GM18867 (cell line): ENCODE measurements around the gene NCK2.

ENCODE experiments used
- ATAC-seq: cut with Tn5 transposase; IDR thresholded peaks from one replicate; pipeline ENCODE4 v1.9.1; 2021; ENCODE audit warnings: mild to moderate bottlenecking, moderate library complexity; ENCODE audit not compliant: unreplicated experiment

The NCK2 gene

DNA sequence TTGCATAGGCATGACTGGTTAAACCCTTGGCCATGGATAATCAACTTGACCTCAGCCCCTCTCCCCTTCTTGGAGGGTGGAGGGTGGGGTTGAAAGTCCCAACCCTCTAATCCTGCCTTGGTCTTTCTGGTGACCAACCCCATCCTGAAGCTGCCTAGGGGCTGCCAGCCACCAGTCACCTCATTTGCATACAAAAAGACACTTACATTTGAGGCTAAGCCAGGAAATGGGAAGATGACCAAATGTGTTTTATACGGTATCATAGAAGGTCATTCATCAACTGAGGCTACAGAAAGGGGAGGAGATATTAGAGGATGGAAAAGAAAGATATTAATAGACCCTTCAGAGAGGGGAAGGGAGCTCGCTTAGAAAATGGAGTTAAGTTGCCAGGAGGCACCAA is 96.8 kb downstream of the NCK2 start:
- ATAC-seq = no peak

GRCh38 chr2:105842555-105842954 is 97.8 kb downstream of the NCK2 start:
- ATAC-seq = no peak

DNA sequence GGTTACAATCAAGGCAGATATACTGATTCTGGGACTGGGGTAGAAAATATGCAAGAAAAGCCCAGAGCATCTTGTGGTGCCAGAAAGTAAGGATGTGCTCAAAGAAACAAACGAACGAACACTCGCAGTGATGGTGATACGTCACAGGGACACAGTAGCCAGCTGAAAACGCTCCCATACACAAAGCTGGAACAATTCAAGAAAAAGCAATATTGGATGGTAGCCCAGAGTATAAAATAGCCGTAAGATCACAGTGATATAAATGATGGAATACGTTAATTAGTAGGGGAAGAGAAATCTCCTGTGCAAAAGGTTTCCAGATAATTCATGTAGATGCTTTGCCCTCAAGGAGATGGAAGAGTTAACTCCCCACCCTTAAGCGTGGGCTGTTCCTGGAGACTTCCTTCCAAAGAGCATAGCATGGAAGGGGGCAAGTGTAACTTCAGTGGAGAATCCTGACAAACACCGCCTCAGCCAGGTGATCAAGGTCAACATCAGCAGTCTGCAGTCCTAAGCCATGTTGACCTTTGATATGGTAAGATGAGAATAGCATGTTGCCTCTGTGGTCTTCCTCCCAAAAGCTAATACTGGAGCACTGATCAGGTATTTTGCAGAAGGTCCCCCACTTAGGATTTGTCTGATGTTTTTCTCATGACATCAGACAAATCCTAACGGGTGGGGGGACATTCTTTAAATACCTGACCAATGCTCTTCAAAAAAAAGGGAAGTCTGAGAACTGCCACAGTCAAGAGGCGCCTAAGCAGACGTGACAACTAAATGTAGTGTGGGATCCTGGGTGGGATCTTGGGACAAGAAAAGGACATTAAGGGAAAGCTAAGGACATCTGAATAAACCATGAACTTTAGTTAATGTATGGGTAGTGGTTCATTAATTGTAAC is 99.0 kb downstream of the NCK2 start:
- no peak for ATAC-seq

DNA sequence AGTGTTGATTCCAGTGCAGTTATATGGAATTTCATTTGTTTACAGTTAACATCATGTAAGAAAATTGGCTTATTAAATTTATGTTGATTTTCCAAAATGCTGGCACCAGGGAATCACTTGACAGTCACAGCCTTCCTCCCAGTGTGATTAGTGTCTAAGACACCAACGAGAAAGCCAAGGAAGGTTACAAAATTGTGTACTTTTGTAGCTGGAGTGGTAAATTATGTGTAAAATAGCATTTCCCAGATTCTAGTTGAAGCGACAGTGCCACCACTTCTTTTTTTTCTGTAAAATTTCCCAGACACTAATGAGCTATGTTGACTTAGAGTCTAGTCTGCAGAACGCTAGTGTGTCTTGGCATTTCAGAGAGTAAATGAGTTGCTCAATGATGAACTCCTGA is 101.3 kb downstream of the NCK2 start:
- ATAC-seq = no peak

DNA sequence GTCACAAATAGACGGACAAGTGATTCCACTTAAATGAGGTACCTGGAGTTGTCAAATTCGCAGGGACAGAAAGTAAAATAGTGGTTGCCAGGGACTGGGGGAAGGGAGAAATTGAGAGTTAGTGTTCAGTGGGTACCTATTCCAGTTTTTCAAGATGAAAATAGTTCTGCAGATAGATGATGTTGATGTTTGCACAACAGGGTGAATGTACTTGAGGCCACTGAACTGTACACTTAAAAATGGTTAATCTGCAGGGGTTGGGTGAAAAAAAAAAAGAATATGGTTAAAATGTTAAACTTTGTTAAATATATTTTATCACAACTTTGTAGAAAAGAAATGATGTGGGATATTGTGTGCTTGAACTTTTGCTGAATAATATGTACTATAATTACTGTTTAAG is 102.3 kb downstream of the NCK2 start:
- ATAC-seq = no peak

DNA sequence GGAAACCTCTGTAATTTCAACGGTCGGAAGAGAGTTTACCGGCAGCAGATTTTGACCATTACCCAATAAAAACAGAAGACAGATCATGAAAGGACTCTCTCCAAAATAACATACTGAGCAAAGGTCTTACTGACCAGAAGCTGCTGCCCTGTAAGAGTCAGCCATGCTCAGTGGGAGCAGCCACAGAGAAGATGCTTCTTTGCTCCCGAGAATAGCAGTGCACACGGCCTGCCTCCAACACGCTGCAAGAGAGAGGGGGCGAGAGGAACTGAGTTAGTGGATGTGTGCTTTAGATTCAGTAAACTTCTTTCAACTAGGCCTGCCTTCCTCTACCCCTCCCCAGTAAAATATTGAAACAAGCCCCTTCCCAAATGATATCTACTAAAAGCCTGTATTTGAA is 103.7 kb downstream of the NCK2 start:
- no peak for ATAC-seq

GRCh38 chr2:105849431-105850179 is 104.9 kb downstream of the NCK2 start:
- no peak for ATAC-seq

- no peak for ATAC-seq
Observed at GRCh38 chr2:105852066-105852465, 107.4 kb downstream of the NCK2 start.

DNA sequence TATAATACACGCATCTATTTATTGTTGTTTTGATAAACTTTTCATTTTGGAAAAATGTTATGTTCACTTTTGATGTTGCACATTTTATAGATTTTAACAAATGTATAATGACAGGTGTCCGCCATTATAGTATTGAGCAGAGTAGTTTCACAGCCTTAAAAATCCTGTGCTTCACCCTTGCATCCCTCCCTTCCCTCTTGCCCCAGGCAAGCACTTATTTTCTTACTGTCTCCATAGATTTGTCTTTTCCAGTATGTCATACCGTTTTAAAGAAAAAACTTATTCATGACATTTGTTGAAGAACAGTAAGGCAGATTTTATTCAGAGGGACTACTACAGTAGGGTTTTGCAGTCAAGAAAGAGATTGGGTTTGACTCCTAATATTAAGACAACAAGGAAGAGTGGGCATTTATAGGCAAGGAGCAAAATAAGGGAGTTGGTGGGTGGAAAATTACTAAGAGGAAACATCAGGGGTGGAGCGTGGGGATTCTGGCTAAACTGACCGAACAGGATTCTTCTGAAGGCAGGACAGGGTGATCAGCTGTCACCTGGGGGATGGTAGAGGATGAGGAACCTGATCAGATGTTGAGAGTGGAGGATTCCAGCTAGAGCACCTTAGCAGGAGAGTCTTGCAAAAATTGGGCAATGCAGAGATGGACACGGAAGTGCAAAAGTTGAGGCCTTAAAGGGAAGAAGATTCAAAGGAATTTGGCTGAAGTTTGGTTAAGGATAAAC is 108.8 kb downstream of the NCK2 start:
- no peak for ATAC-seq

DNA sequence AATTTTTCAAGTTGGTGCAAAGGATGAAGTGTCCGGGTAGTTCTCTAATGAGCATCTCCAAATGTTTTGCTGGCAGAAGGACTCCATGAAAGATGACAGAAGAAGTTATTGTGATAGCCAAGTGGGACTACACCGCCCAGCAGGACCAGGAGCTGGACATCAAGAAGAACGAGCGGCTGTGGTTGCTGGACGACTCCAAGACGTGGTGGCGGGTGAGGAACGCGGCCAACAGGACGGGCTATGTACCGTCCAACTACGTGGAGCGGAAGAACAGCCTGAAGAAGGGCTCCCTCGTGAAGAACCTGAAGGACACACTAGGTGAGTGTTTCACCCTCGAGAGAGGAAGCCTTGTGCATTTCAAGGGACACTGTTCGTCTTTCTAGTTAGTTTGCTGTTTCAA is 110.3 kb downstream of the NCK2 start:
- no peak for ATAC-seq

DNA sequence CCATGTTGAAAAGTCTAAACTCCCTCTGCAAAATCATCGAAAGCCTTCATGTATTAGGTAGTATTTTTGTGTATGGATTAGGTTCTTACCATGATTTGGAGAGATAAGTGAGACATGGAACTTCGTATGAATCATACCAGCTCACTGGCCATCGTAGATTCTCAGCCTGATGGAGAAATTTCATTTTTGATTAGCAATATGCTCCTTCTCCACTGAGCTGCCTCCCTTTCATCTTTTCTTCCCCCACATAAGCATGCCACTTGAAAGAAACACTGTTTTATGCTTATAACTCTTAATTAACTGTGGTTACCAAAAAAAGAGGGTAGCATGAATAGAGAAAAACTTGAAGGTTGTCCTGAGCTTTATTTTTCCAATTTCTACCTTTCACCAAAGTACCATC is 111.9 kb downstream of the NCK2 start:
- no peak for ATAC-seq

GRCh38 chr2:105857076-105857740 is 112.5 kb downstream of the NCK2 start:
- no peak for ATAC-seq

- ATAC-seq = no peak
Observed at GRCh38 chr2:105858868-105859693, 114.4 kb downstream of the NCK2 start.

GRCh38 chr2:105859694-105859951 is 114.9 kb downstream of the NCK2 start:
- ATAC-seq = no peak

DNA sequence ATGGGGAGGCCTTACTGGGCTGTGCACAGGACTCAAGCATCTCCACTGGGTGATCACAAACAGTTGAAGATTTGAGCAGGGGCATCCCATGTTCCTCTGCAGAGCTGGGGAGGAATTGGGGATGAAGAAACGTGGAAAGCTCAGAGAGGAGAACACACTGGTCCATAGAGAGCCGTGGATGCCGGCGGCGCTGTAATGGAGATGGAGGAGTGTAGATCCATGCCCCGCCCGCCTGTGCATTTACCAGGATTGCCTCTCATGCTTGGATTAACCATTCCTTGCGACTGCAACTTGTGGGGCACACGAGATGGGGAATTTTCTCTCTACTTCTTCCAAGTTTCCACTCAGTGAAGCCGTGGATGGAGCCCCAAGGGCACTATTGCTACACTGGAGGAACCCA is 115.9 kb downstream of the NCK2 start:
- no peak for ATAC-seq

DNA sequence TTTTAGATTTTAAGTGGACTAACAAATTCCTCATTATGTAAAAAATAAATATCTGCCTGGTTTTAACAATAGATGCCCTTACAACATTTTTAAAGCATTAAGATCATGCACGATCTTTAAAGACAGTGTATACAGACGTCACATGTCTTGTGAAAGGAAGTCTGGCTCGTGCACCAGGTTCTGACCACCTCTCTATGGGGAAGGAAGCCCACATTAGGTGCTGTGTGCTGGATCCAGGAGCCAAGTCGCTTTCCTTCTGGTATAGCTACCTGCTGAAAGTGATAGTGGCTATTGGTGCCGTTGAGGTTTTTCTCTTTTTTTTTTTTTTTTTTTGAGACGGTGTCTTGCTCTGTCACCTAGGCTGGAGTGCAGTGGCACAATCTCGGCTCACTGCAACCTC is 116.5 kb downstream of the NCK2 start:
- no peak for ATAC-seq

DNA sequence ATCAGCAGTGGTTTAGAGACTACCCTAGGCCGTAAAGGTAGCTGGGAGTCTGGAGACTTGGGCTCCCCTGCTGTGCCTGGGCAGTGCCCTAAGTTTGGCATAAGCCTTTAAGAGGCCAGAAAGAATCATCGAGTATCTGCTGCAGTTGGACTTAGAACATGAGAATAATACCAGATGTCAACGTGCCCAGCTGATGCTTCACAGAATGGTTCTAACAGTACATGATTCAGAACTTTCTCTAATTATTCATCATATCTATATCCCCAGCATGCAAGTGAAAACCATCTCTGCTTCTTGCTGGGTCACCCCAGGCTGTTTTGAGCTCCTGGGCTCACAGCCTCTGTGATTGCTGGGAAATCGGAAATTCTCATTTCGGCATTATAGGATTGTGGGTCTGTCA is 118.1 kb downstream of the NCK2 start:
- ATAC-seq = no peak

DNA sequence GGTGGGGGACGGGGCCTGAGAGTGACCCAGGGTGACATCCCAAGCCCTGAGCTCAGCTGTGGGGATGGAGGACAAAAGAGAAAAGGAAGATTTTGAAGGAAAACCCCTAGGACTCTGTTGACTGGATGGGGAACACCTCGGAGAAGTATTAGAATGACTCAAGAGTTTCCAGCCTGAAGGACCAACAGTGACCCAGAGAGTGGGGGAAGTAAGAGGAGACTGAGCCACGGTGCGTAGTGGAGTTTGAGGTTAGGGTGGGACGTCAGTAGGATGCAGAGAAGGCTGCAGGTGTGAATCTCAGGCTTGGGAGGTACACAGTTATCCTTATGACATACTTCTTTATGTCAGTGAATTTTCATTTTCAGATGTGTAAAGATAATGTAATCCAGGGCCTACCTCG is 119.5 kb downstream of the NCK2 start:
- ATAC-seq = peak; percentile 46

DNA sequence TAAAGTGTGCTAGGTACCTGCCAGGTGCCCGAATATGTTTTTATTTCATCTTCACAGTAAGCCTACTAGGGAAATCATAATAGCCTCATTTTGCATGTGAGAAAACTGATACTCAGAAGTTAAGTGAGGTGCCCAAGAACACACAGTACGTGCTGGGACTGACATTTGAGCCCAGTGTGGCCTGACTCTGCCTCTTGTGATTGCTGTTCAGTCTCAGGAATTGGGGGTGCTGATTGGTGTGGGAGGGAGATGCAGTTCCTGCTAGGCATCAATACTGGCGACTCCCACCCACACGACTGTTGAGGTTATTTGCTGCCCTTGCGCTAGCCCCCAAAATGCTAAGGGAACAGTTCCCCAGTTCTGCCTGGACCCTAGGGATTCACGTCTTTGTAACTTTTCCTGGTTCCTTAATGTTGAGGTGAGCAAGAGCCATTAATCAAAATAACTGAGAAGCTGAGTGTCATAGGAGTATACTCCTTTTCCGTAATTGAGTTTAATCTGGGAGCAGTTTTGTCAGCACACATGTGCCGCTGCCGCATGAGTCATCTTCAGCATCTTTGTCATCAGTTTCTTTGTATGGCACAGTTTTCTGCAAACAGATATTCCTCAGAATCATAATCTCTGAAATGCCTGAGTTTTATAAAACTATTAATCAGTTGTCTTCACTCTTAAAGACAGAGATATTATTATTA is 120.7 kb downstream of the NCK2 start:
- no peak for ATAC-seq
